RWPE2 (cell line): Measurements from ENCODE around the gene RAP1GAP2.
"Not testable (repeated sequence)": the region's sequence is repeated elsewhere in the genome, so short reads cannot be mapped to it uniquely, and the experiment has no call there.

ENCODE experiments used
- ATAC-seq: fragments of 200-7000 bp; cut with Tn5 transposase; 3 replicates; pipeline ENCODE4 v1.9.1; 2021; ENCODE audit warnings: low read depth
- DNase-seq: peaks from one replicate; pipeline ENCODE4 v3.0.0-alpha.2; 2020; ENCODE audit warnings: low spot score
- H3K27ac ChIP-seq: fragments of 450-650 bp; 2 replicates; pipeline ENCODE4 v1.5.1; 2017; ENCODE audit warnings: mild to moderate bottlenecking; ENCODE audit not compliant: poor library complexity, severe bottlenecking
- H3K27me3 ChIP-seq: fragments of 250-450 bp; sonication (Bioruptor Pico); 2 replicates; pipeline ENCODE4 v1.5.1; 2021; ENCODE audit warnings: mild to moderate bottlenecking, moderate library complexity; ENCODE audit not compliant: insufficient read depth, poor library complexity, severe bottlenecking
- H3K36me3 ChIP-seq: fragments of 250-450 bp; sonication (Bioruptor Pico); 2 replicates; pipeline ENCODE4 v1.5.1; 2020; ENCODE audit warnings: low read depth, mild to moderate bottlenecking, moderate library complexity
- H3K4me1 ChIP-seq: fragments of 250-450 bp; sonication (Bioruptor Pico); 2 replicates; pipeline ENCODE4 v1.5.1; 2021; ENCODE audit warnings: mild to moderate bottlenecking, moderate library complexity; ENCODE audit not compliant: insufficient read depth, poor library complexity, severe bottlenecking
- H3K4me3 ChIP-seq: fragments of 250-450 bp; sonication (Bioruptor Pico); 2 replicates; pipeline ENCODE4 v1.5.1; 2021; ENCODE audit warnings: mild to moderate bottlenecking, moderate library complexity; ENCODE audit not compliant: severe bottlenecking
- H3K9me3 ChIP-seq: fragments of 250-450 bp; sonication (Bioruptor Pico); 2 replicates; pipeline ENCODE4 v1.5.1; 2021; ENCODE audit warnings: mild to moderate bottlenecking, moderate library complexity; ENCODE audit not compliant: severe bottlenecking
- CTCF ChIP-seq: fragments of 450-650 bp; IDR thresholded peaks from one replicate; pipeline ENCODE4 v1.5.1; 2017; ENCODE audit warnings: mild to moderate bottlenecking, moderate library complexity; ENCODE audit not compliant: poor library complexity, severe bottlenecking

The RAP1GAP2 gene

GRCh38 chr17:2814049-2814448 is 17.8 kb downstream of the RAP1GAP2 start:
- no peak for DNase-seq

GRCh38 chr17:2814481-2815341 is 18.5 kb downstream of the RAP1GAP2 start:
- no peak for TF ChIP-seq CTCF
- DNase-seq, result no peak
- ATAC-seq, result no peak
- Histone ChIP-seq H3K36me3 (no peaks in the 10 kb centered on the region), H3K27ac (no peak overlapping the region), H3K9me3 (no peaks in the 10 kb centered on the region), H3K4me1 (no peaks in the 10 kb centered on the region), H3K4me3 (no peak overlapping the region), H3K27me3 (no peaks in the 10 kb centered on the region)

More at GRCh38 chr17:2814049-2814448, 17.8 kb downstream of the RAP1GAP2 start:
- ATAC-seq, result no peak
- no peaks in the 10 kb centered on the region for H3K9me3 ChIP-seq
- no peak overlapping the region for H3K27ac ChIP-seq
- no peaks in the 10 kb centered on the region for H3K36me3 ChIP-seq
- H3K27me3 ChIP-seq, result no peaks in the 10 kb centered on the region
- H3K4me1 ChIP-seq, result no peaks in the 10 kb centered on the region
- no peak for TF ChIP-seq CTCF
- H3K4me3 ChIP-seq, result no peak overlapping the region

GRCh38 chr17:2815781-2816185 is 19.5 kb downstream of the RAP1GAP2 start:
- TF ChIP-seq CTCF, result no peak
- DNase-seq, result no peak

GRCh38 chr17:2816688-2817087 is 20.4 kb downstream of the RAP1GAP2 start:
- no peak overlapping the region for H3K4me3 ChIP-seq
- no peak overlapping the region for H3K27ac ChIP-seq
- no peaks in the 10 kb centered on the region for H3K36me3 ChIP-seq
- no peaks in the 10 kb centered on the region for H3K27me3 ChIP-seq
- DNase-seq (no peak), ATAC-seq (no peak)
- H3K9me3 ChIP-seq, result no peaks in the 10 kb centered on the region
- TF ChIP-seq CTCF, result no peak
- no peaks in the 10 kb centered on the region for H3K4me1 ChIP-seq

More at GRCh38 chr17:2815781-2816185, 19.5 kb downstream of the RAP1GAP2 start:
- H3K27me3 ChIP-seq, result no peaks in the 10 kb centered on the region
- H3K4me1 ChIP-seq, result no peaks in the 10 kb centered on the region
- H3K27ac ChIP-seq, result no peak overlapping the region
- ATAC-seq, result no peak
- H3K9me3 ChIP-seq, result no peaks in the 10 kb centered on the region
- no peak overlapping the region for H3K4me3 ChIP-seq
- H3K36me3 ChIP-seq, result no peaks in the 10 kb centered on the region

GRCh38 chr17:2819294-2819693 is 23.1 kb downstream of the RAP1GAP2 start:
- H3K9me3 ChIP-seq, H3K4me1 ChIP-seq, ATAC-seq, DNase-seq, H3K4me3 ChIP-seq, H3K36me3 ChIP-seq, H3K27me3 ChIP-seq, H3K27ac ChIP-seq: not testable (repeated sequence)
